ENCODE results near the gene TCAIM. TPM values are rescaled to one million over a fixed set of nuclear protein-coding genes. Genes with fewer than 3 reads are reported as not detected.
"Not testable (repeated sequence)": the region's sequence is repeated elsewhere in the genome, so short reads cannot be mapped to it uniquely, and the experiment has no call there.

Gene TCAIM
- total and polyA plus RNA-seq, 2 donors (not counting 3 experiments of a cell fraction or from before 2014, with no cell fraction given), result 9.2 to 18.2 TPM

GRCh38 chr3:44342176-44342790 is 3.7 kb downstream of the TCAIM start:
- no peak overlapping the region for H3K4me3 ChIP-seq (replicated peaks in 1 of 3; ENCODE audit: insufficient read depth in 1 of 3, low read depth in 1 of 3, low read length in 3 of 3)
- no peak overlapping the region for H3K9ac ChIP-seq (replicated peaks; ENCODE audit: extremely low read depth, insufficient read depth, low read length)
- FAIRE-seq (no peak), DNase-seq (ENCODE audit: low read depth, low spot score) (peak; percentile 44)
- ChIA-PET POLR2A (no interaction called here), CTCF (no interaction called here)
- dilution Hi-C loops (cut with MboI; ENCODE audit: extremely low pct_ligation_motif_present, low sequenced_read_pairs), result no loop called here
- H3K27ac ChIP-seq (ENCODE audit: insufficient read depth, low read depth, low read length), result no peak overlapping the region
- H3K79me2 ChIP-seq (ENCODE audit: control insufficient read depth, insufficient read depth, low read length), result peaks cover 9% of the 10 kb centered on the region
- no peaks in the 10 kb centered on the region for H3K9me3 ChIP-seq (replicated peaks; ENCODE audit: control insufficient read depth, insufficient read depth, low read length)
- no peak overlapping the region for H2AFZ ChIP-seq (ENCODE audit: low read depth, low read length)
- no peaks in the 10 kb centered on the region for H3K36me3 ChIP-seq (ENCODE audit: control insufficient read depth in 2 of 2, extremely low read depth in 1 of 2, insufficient read depth in 2 of 2, low read length in 2 of 2)
- H3K9me1 ChIP-seq (replicated peaks; ENCODE audit: control insufficient read depth, extremely low read depth, insufficient read depth, low read length), result no peaks in the 10 kb centered on the region
- H3K4me2 ChIP-seq (ENCODE audit: insufficient read depth, low read length), result no peak overlapping the region
- intact Hi-C loops (cut with micrococcal nuclease), result no loop called here
- H3K27me3 ChIP-seq (ENCODE audit: control insufficient read depth in 2 of 2, insufficient read depth in 2 of 2, low read length in 2 of 2), result no peaks in the 10 kb centered on the region
- no peak for TF ChIP-seq POLR2A (IDR thresholded peaks at IDR 0.05; ENCODE audit: low read depth, low read length)
- no peak for TF ChIP-seq MAX (IDR thresholded peaks at IDR 0.05; ENCODE audit: insufficient read depth, insufficient read length)
- TF ChIP-seq EZH2 (IDR thresholded peaks at IDR 0.05; ENCODE audit: borderline replicate concordance, low read depth, low read length, severe bottlenecking), result no peak
- TF ChIP-seq, protein P1, sequence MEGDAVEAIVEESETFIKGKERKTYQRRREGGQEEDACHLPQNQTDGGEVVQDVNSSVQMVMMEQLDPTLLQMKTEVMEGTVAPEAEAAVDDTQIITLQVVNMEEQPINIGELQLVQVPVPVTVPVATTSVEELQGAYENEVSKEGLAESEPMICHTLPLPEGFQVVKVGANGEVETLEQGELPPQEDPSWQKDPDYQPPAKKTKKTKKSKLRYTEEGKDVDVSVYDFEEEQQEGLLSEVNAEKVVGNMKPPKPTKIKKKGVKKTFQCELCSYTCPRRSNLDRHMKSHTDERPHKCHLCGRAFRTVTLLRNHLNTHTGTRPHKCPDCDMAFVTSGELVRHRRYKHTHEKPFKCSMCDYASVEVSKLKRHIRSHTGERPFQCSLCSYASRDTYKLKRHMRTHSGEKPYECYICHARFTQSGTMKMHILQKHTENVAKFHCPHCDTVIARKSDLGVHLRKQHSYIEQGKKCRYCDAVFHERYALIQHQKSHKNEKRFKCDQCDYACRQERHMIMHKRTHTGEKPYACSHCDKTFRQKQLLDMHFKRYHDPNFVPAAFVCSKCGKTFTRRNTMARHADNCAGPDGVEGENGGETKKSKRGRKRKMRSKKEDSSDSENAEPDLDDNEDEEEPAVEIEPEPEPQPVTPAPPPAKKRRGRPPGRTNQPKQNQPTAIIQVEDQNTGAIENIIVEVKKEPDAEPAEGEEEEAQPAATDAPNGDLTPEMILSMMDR (IDR thresholded peaks at IDR 0.05; ENCODE audit: extremely low read depth in 1 of 2, insufficient read depth in 1 of 2, low read depth in 1 of 2, low read length in 2 of 2), result no peak
- no TSS peak for BruUV-seq (replicated peaks)
- peaks cover 9% of the 10 kb centered on the region for H3K4me1 ChIP-seq (ENCODE audit: control insufficient read depth, extremely low read depth, insufficient read depth, low read length)
- no peaks in the 10 kb centered on the region for H4K20me1 ChIP-seq (replicated peaks; ENCODE audit: control insufficient read depth, extremely low read depth, insufficient read depth, low read length)

DNA sequence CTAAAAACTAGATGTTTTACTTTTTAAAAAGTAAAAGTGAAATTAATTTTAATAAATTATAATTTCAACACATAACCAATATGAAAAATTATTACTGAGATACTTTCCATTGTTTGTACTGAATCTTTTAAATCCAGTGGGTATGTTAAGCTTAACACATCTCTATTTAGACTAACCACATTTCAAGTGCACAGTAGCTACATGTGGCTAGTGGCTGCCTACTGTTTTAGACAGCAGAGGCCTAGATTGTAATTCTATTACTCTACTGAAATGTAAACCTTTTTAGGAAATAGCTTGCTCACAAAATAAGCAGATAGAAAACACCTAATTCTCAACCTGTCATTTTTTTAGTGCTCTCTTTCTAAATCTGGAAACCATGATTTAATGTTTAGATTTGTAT is 4.9 kb downstream of the TCAIM start:
- Histone ChIP-seq H3K36me3 (ENCODE audit: control insufficient read depth in 2 of 2, extremely low read depth in 1 of 2, insufficient read depth in 2 of 2, low read length in 2 of 2) (no peaks in the 10 kb centered on the region), H3K4me2 (ENCODE audit: insufficient read depth, low read length) (no peak overlapping the region), H3K9me1 (replicated peaks; ENCODE audit: control insufficient read depth, extremely low read depth, insufficient read depth, low read length) (no peaks in the 10 kb centered on the region), H3K4me1 (ENCODE audit: control insufficient read depth, extremely low read depth, insufficient read depth, low read length) (peaks cover 6% of the 10 kb centered on the region), H3K79me2 (ENCODE audit: control insufficient read depth, insufficient read depth, low read length) (peaks cover 9% of the 10 kb centered on the region), H2AFZ (ENCODE audit: low read depth, low read length) (no peak overlapping the region), H4K20me1 (replicated peaks; ENCODE audit: control insufficient read depth, extremely low read depth, insufficient read depth, low read length) (no peaks in the 10 kb centered on the region), H3K9ac (replicated peaks; ENCODE audit: extremely low read depth, insufficient read depth, low read length) (no peak overlapping the region), H3K9me3 (replicated peaks; ENCODE audit: control insufficient read depth, insufficient read depth, low read length) (no peaks in the 10 kb centered on the region), H3K4me3 (replicated peaks in 1 of 3; ENCODE audit: insufficient read depth in 1 of 3, low read depth in 1 of 3, low read length in 3 of 3) (no peak overlapping the region), H3K27me3 (ENCODE audit: control insufficient read depth in 2 of 2, insufficient read depth in 2 of 2, low read length in 2 of 2) (no peaks in the 10 kb centered on the region), H3K27ac (ENCODE audit: insufficient read depth, low read depth, low read length) (no peak overlapping the region)
- intact Hi-C loops (cut with micrococcal nuclease) (no loop called here), dilution Hi-C loops (cut with MboI; ENCODE audit: extremely low pct_ligation_motif_present, low sequenced_read_pairs) (no loop called here)
- DNase-seq (ENCODE audit: low read depth, low spot score) (no peak), FAIRE-seq (no peak)
- CTCF ChIA-PET, result interaction anchor here (1.4 kb wide), 1 partner anchor 12 kb away, joined by 4 read pairs; no protein-coding TSS in a partner anchor
- POLR2A ChIA-PET, result no interaction called here
- TF ChIP-seq GATA2 (IDR thresholded peaks at IDR 0.05; ENCODE audit: insufficient read depth, insufficient read length, low read depth, low read length) (no peak), POLR2AphosphoS5 (IDR thresholded peaks at IDR 0.05; ENCODE audit: insufficient read depth, low read depth, low read length) (no peak)
- no TSS peak for BruUV-seq (replicated peaks)

DNA sequence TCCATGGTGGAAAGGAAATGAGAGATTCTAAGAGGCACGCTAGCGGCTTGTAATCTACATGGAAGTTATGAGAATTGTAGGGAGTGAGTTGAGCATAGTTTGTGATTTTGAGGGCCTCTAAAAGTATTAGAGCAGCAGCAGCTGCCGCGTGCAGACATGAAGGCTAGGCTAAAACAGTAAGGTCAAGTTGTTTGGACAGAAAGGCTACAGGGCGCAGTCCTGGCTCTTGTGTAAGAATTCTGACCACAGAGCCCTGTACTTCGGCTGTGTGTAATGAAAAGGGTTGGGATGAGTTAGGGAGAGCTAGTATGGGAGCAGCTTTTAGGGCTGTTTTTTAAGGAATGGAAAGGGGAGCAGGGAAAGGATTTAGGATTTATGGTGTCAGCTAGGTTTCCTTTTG is 8.0 kb downstream of the TCAIM start:
- H4K20me1 ChIP-seq (replicated peaks; ENCODE audit: control insufficient read depth, extremely low read depth, insufficient read depth, low read length); H3K4me3 ChIP-seq (replicated peaks in 1 of 3; ENCODE audit: insufficient read depth in 1 of 3, low read depth in 1 of 3, low read length in 3 of 3); BruUV-seq (replicated peaks); H3K79me2 ChIP-seq (ENCODE audit: control insufficient read depth, insufficient read depth, low read length); H3K9me1 ChIP-seq (replicated peaks; ENCODE audit: control insufficient read depth, extremely low read depth, insufficient read depth, low read length); H3K27me3 ChIP-seq (ENCODE audit: control insufficient read depth in 2 of 2, insufficient read depth in 2 of 2, low read length in 2 of 2); CTCF ChIA-PET; H3K4me2 ChIP-seq (ENCODE audit: insufficient read depth, low read length); POLR2A ChIA-PET; intact Hi-C loops (cut with micrococcal nuclease); dilution Hi-C loops (cut with MboI; ENCODE audit: extremely low pct_ligation_motif_present, low sequenced_read_pairs); H3K27ac ChIP-seq (ENCODE audit: insufficient read depth, low read depth, low read length); H3K9ac ChIP-seq (replicated peaks; ENCODE audit: extremely low read depth, insufficient read depth, low read length); H3K9me3 ChIP-seq (replicated peaks; ENCODE audit: control insufficient read depth, insufficient read depth, low read length); H2AFZ ChIP-seq (ENCODE audit: low read depth, low read length); H3K4me1 ChIP-seq (ENCODE audit: control insufficient read depth, extremely low read depth, insufficient read depth, low read length); DNase-seq (ENCODE audit: low read depth, low spot score); FAIRE-seq; H3K36me3 ChIP-seq (ENCODE audit: control insufficient read depth in 2 of 2, extremely low read depth in 1 of 2, insufficient read depth in 2 of 2, low read length in 2 of 2): not testable (repeated sequence)
